AG09309 (cell line): ENCODE measurements around the gene TAF1D.

Experiments
- DNase-seq: peaks from one replicate; pipeline ENCODE4 v3.0.0-alpha.2; 2010; ENCODE audit warnings: low read depth
- H3K4me3 ChIP-seq: 2 replicates; pipeline ENCODE4 v1.5.1; 2011; ENCODE audit warnings: mild to moderate bottlenecking, low read depth, low read length, moderate library complexity; ENCODE audit not compliant: control insufficient read depth
- TF ChIP-seq, protein P1 (sequence below): IDR thresholded peaks from 2 replicates; pipeline ENCODE4 v1.5.1; 2011; ENCODE audit warnings: mild to moderate bottlenecking, low read depth, low read length, inconsistent platforms; ENCODE audit not compliant: insufficient read depth, control insufficient read depth; ENCODE audit errors: missing control alignments

TAF1D gene

DNA sequence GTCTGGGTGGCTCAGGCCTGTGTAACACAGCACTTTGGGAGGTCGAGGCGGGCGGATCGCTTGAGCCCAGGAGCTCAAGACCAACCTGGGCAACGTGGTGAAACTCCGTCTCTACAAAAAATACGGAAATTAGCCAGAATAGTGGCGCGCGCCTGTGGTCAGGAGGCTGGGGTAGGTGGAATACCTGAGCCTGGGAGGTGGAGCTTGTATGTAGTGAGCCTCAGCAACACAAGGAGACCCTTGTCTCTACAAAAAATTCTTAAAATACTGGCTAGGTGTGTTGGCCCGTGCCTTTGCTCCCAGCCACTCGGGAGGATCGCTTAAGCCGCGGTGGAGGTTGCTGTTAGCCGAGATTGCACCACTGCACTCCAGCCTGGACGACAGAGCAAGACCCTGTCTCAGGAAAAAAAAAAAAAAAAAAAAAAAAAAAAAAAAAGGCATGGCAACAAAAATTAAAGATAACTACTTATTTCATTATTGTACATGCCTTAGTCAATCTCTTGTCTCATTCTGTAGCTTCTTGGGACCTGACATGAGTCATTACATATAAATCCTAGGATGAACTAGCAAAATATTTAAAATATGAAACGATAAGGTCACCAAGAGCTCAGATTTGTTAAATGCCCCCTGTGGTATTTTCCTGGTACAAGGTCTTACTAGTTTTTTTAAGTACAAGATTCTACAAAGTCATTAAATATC is 1.1 kb downstream of the TAF1D start:
- DNase-seq, result no peak
- peak overlapping the region; percentile 80 for H3K4me3 ChIP-seq
- TF ChIP-seq, protein P1, sequence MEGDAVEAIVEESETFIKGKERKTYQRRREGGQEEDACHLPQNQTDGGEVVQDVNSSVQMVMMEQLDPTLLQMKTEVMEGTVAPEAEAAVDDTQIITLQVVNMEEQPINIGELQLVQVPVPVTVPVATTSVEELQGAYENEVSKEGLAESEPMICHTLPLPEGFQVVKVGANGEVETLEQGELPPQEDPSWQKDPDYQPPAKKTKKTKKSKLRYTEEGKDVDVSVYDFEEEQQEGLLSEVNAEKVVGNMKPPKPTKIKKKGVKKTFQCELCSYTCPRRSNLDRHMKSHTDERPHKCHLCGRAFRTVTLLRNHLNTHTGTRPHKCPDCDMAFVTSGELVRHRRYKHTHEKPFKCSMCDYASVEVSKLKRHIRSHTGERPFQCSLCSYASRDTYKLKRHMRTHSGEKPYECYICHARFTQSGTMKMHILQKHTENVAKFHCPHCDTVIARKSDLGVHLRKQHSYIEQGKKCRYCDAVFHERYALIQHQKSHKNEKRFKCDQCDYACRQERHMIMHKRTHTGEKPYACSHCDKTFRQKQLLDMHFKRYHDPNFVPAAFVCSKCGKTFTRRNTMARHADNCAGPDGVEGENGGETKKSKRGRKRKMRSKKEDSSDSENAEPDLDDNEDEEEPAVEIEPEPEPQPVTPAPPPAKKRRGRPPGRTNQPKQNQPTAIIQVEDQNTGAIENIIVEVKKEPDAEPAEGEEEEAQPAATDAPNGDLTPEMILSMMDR, result no peak

DNA sequence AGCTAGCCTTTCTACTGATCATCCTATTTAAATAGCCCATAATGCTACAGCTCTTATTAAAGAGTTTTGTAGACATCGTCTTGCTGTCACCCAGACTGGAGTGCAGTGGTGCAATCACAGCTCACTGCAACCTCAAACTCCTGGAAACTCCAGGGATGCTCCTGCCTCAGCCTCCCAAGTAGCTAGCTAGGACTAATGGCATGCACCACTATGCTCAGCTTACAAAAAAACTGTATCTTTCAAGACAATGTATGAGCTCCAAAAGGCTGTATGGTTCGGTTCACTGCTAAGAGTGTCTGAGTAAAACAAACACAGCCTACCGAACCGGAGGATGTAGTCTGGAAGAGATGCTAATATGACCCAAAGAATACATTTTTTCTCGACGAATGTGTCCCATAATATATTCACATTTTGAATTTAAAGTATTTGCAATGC is 2.6 kb downstream of the TAF1D start:
- H3K4me3 ChIP-seq, result peak overlapping the region; percentile 80

DNA sequence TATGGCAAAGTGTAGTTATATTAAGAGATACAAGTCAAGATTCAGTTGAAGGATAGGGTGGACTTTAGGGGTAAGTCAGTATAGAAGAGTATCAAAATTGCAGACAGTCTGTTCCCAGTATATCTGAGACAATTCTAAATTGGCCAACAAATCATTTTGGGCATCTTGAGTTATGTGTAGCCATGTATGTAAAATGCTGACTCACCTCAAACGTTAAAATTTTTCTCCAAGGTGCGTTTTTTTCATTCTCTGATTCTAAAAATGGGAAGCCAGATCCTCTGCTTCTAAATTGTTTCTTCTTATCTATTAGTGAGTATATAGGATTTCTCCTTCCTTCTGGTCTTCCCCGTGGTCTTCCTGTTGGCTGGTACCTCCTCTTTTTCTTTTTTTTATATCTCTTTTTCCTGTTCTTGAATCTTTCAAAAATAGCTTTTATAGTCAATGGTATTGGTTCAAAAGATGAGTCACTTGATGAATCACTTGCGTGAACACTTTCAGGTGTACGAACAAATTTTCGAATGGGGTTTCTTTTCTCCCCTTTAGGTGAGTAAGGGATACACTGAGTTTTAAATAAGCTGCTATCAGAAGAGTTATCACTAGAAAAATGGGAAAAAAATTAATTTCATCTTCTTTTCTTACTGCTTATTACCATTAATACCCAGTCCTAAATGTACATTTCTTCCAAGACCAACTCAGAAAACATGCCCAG is 3.2 kb downstream of the TAF1D start:
- DNase-seq, result no peak
- TF ChIP-seq, protein P1, result no peak
- no peak overlapping the region; the same call in 1 of the 2 replicates for H3K4me3 ChIP-seq

More for the DNA sequence above, 2.6 kb downstream of the TAF1D start:
- TF ChIP-seq, protein P1, result no peak
- DNase-seq, result no peak

DNA sequence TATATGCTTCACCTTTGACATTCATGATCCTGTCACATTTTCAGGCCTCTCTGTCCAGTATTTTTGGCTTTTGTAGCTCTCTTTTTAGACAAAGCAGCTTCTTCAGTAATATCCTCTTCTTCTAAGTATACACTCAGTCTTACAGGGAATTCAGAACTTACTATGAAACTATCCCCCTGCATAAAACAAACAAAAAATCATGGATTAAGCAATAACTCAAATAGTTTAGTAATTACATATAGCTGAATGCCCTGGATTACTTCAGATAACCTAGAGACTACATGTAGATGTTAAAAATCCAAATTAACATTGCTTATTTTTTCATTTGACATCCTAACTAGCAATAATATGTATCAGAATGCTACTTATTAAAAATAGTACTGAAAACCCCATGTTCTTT is 5.2 kb downstream of the TAF1D start:
- TF ChIP-seq, protein P1, result no peak
- no peak overlapping the region for H3K4me3 ChIP-seq
- DNase-seq, result no peak

DNA sequence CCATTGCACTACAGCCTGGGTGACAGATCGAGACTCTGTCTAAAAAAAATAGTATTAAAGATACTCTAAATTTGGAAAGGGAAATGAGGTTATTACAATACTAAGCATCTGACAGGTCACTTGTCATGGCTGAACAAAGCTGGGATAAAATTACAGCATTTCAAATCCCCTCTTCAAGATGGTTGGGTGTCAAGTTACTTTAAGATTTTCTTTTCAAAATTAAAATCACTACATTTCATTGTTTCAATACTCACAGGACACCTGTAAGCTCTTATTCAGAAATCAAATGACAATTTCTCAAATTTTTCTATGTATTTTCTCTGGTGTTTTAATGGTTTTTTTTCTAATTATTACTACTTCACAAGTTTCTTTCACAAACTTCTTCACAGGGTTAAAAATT is 5.7 kb downstream of the TAF1D start:
- TF ChIP-seq, protein P1, result no peak
- DNase-seq, result no peak
- H3K4me3 ChIP-seq, result no peak overlapping the region

DNA sequence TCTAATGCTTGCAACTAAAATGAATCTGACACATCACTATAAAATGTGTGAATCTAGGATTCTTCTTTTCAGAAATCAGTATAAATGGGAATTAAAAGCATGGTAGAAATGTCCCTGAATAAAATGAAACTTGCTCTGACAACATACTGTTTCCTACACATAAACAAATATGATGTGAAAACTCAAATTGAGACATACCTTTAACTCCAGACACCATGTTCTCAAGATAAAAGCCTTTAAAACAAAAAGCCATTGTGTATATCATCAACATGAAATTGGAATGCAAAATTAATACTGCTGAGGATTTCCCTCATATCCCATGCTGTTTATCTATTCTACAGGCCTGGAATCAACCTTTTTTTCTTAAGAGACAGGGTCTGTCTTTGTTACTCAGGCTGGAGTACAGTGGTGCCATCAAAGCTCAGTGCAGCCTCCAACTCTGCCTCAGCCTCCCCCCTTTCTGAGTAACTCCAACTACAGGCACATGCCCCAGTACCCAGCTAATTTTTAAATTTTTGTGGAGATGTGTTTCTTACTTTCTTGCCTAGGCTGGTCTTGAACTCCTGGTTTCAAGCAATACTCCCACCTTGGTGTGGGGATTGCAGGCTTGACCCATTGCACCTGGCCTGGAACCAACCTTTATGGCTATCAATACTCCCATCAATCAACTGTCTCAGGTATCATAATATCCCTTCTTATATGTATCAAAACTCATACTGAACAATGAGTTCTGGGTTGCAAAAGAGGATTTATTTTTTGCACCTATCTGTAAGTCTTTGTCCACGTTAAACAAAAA is 6.7 kb downstream of the TAF1D start:
- no peak for DNase-seq
- H3K4me3 ChIP-seq, result no peak overlapping the region
- TF ChIP-seq, protein P1, result no peak
